ENCODE data around the gene SLC44A5.

DNA sequence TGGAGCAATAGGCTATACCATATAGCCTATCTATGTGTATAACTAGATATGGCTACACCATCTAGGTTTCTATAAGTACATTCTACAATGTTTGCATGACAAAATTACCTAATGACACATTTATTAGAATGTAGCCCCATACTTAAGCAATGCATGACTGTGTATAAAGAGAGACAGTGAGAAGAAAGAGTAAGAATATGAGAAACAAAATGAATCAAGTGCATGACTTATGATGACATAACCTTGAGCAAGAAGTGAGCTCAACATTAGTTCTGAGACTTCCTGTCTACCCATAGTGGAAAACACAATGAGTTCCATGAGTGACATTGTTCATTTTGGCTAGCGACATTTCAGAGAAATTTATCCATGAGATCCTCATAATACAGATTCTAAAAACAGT, 10.1 kb downstream of the SLC44A5 start:
- no peak for TF ChIP-seq POLR2A (IDR thresholded peaks at IDR 0.05)
- no peak for TF ChIP-seq POLR2AphosphoS5 (IDR thresholded peaks at IDR 0.05)

Data from transverse colon (tissue), 3 donors.